ENCODE results near the gene XPR1.

The XPR1 gene

GRCh38 chr1:180936110-180937011, 304.5 kb downstream of the XPR1 start:
- DNase-seq, result no peak

- DNase-seq, result no peak
Measured at GRCh38 chr1:180937012-180937372, 305.2 kb downstream of the XPR1 start.

- DNase-seq, result no peak
Measured at GRCh38 chr1:180937624-180938225, 305.9 kb downstream of the XPR1 start.

- no peak for DNase-seq
Measured at GRCh38 chr1:180939073-180939710, 307.4 kb downstream of the XPR1 start.

DNA sequence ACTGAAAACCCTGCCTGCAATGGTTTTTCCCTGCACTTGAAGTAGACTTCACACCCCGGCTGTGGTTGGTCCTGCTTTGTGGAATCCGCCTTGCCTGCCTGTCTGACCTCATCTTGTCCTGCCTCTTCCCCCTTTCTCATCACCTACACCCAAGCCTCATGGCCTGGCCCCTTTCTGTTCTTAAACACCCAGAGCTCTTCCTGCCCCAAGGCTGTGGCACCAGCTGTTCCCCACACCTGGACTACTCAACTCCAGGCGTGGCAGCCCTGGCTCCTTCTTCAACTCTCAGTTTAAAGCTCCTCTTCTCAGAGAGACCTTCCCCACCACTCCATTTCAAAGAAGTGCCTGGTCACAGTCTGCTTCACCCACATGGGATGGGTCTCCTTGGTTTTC, 307.9 kb downstream of the XPR1 start:
- no peak for DNase-seq
